ENCODE results near the gene CTNNA1.

- TF ChIP-seq EZH2 (IDR thresholded peaks at IDR 0.05; ENCODE audit: insufficient read depth, poor library complexity, severe bottlenecking) (no peak), EZH2phosphoT487 (IDR thresholded peaks at IDR 0.05; ENCODE audit: insufficient read depth, low read depth) (no peak)
Measured at GRCh38 chr5:138793575-138793974, 40.4 kb downstream of the CTNNA1 start.
